ENCODE results near the gene LRRC3. TPM values are rescaled to one million over a fixed set of nuclear protein-coding genes. Genes with fewer than 3 reads are reported as not detected.

The LRRC3 gene
- total RNA-seq, 1 experiment from 2014 or later, result 0.48 TPM

GRCh38 chr21:44494418-44494817, 39.1 kb downstream of the LRRC3 start:
- H3K27me3 ChIP-seq (ENCODE audit: insufficient read depth, low read depth), result peaks cover 82% of the 10 kb centered on the region
- TF ChIP-seq CTCF (conservative IDR thresholded peaks at IDR 0.05) (no peak), EZH2 (IDR thresholded peaks at IDR 0.05; ENCODE audit: low read depth) (no peak)
- POLR2A ChIA-PET (ENCODE audit: unreplicated experiment), result no interaction called here
- H3K4me2 ChIP-seq, result no peak overlapping the region
- H3K27ac ChIP-seq, result no peak overlapping the region
- no peaks in the 10 kb centered on the region for H3K4me1 ChIP-seq (replicated peaks; ENCODE audit: insufficient read depth)
- CTCF ChIA-PET, result no interaction called here
- no peaks in the 10 kb centered on the region for H3K9me2 ChIP-seq (ENCODE audit: insufficient read depth)
- BruUV-seq (replicated peaks), result no TSS peak
- no peak overlapping the region for H2AFZ ChIP-seq
- no peaks in the 10 kb centered on the region for H3K36me3 ChIP-seq (ENCODE audit: low read depth)
- intact Hi-C loops (cut with micrococcal nuclease; ENCODE audit: unreplicated experiment), result no loop called here
- no peaks in the 10 kb centered on the region for H3K9me3 ChIP-seq (ENCODE audit: insufficient read depth, low read depth)
- no peaks in the 10 kb centered on the region for H3F3A ChIP-seq (ENCODE audit: insufficient read depth, low read depth)
- no peaks in the 10 kb centered on the region for H4K20me1 ChIP-seq (ENCODE audit: insufficient read depth)
- no peak for DNase-seq
- no peak overlapping the region for H3K4me3 ChIP-seq
- no peaks in the 10 kb centered on the region for H3K79me2 ChIP-seq (ENCODE audit: low read depth)

GRCh38 chr21:44494956-44495355, 39.6 kb downstream of the LRRC3 start:
- intact Hi-C loops (cut with micrococcal nuclease; ENCODE audit: unreplicated experiment), result no loop called here
- no peak for DNase-seq
- Histone ChIP-seq H3K4me3 (no peak overlapping the region), H3K9me3 (ENCODE audit: insufficient read depth, low read depth) (no peaks in the 10 kb centered on the region), H3K79me2 (ENCODE audit: low read depth) (no peaks in the 10 kb centered on the region), H2AFZ (no peak overlapping the region), H3F3A (ENCODE audit: insufficient read depth, low read depth) (no peaks in the 10 kb centered on the region), H3K36me3 (ENCODE audit: low read depth) (no peaks in the 10 kb centered on the region), H4K20me1 (ENCODE audit: insufficient read depth) (no peaks in the 10 kb centered on the region), H3K27ac (no peak overlapping the region), H3K4me1 (replicated peaks; ENCODE audit: insufficient read depth) (no peaks in the 10 kb centered on the region), H3K9me2 (ENCODE audit: insufficient read depth) (no peaks in the 10 kb centered on the region), H3K27me3 (ENCODE audit: insufficient read depth, low read depth) (peaks cover 84% of the 10 kb centered on the region), H3K4me2 (no peak overlapping the region)
- BruUV-seq (replicated peaks), result no TSS peak
- POLR2A ChIA-PET (ENCODE audit: unreplicated experiment), result no interaction called here
- CTCF ChIA-PET, result no interaction called here
- no peak for TF ChIP-seq EZH2 (IDR thresholded peaks at IDR 0.05; ENCODE audit: low read depth)
- TF ChIP-seq CTCF (conservative IDR thresholded peaks at IDR 0.05), result no peak

GRCh38 chr21:44495611-44496563, 40.6 kb downstream of the LRRC3 start:
- Histone ChIP-seq H3K9me3 (ENCODE audit: insufficient read depth, low read depth) (no peaks in the 10 kb centered on the region), H3F3A (ENCODE audit: insufficient read depth, low read depth) (no peaks in the 10 kb centered on the region), H3K27me3 (ENCODE audit: insufficient read depth, low read depth) (peaks cover 87% of the 10 kb centered on the region), H3K79me2 (ENCODE audit: low read depth) (no peaks in the 10 kb centered on the region), H3K36me3 (ENCODE audit: low read depth) (no peaks in the 10 kb centered on the region), H2AFZ (no peak overlapping the region), H3K4me1 (replicated peaks; ENCODE audit: insufficient read depth) (no peaks in the 10 kb centered on the region), H3K27ac (no peak overlapping the region), H4K20me1 (ENCODE audit: insufficient read depth) (no peaks in the 10 kb centered on the region), H3K4me2 (no peak overlapping the region), H3K4me3 (no peak overlapping the region), H3K9me2 (ENCODE audit: insufficient read depth) (no peaks in the 10 kb centered on the region)
- POLR2A ChIA-PET (ENCODE audit: unreplicated experiment), result no interaction called here
- TF ChIP-seq CTCF (conservative IDR thresholded peaks at IDR 0.05) (no peak), EZH2 (IDR thresholded peaks at IDR 0.05; ENCODE audit: low read depth) (no peak)
- CTCF ChIA-PET, result no interaction called here
- no TSS peak for BruUV-seq (replicated peaks)
- DNase-seq, result no peak
- intact Hi-C loops (cut with micrococcal nuclease; ENCODE audit: unreplicated experiment), result no loop called here
